ENCODE measurements around the gene PARVG.

PARVG gene

DNA sequence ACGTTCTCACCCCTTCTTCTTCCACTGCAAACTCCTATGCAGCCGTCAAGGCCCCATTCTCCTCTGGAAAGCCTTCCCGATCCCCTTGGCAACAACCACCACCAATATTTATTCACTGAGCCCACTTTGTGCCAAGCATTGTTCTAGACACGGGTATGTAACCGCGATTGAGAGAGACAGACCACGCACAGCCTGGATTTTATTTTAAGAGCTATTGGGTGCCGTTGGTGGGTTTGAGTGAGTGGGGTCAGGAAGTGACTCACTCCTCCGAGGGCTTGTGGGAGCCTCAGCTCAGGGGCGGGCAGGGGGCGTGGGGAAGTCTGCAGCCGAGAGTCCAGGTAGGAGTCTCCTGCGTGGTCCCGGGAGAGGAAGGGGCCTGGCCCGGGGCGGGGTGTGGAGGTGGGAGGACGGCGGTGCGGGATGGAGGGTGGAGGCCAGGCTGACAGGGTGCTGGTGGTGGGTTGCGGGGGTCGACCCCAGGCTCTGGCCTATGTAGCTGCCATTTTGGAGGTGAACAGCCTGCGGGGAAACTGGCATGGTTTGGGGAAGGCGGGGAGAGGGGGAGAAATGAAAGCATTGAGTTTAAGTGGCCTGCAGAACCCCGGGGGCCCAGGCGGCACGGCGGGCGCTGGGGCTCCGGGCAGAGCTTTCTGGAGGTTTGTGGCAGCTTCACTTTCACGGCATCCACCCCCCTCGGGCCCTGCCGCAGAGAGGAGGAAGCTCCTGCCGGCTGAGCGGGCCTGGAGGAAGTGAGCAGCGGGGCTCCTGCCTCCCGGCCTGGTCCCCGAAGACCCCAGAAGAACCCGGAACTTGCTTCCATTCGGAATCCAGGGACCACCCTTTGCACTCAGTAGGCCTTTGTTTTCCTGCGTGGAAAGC, 547 bp downstream of the PARVG start:
- DNase-seq (ENCODE audit: extremely low spot score): no peak
- TF ChIP-seq ARNT (IDR thresholded peaks at IDR 0.05): no peak
- TF ChIP-seq ZNF384 (IDR thresholded peaks at IDR 0.05): no peak
- TF ChIP-seq FOXK2 (IDR thresholded peaks at IDR 0.05): no peak
- ChIA-PET POLR2A (interaction anchor here (1.0 kb wide), 1 partner anchor 11 kb away, joined by 4 read pairs; no protein-coding TSS in a partner anchor), CTCF (no interaction called here)

DNA sequence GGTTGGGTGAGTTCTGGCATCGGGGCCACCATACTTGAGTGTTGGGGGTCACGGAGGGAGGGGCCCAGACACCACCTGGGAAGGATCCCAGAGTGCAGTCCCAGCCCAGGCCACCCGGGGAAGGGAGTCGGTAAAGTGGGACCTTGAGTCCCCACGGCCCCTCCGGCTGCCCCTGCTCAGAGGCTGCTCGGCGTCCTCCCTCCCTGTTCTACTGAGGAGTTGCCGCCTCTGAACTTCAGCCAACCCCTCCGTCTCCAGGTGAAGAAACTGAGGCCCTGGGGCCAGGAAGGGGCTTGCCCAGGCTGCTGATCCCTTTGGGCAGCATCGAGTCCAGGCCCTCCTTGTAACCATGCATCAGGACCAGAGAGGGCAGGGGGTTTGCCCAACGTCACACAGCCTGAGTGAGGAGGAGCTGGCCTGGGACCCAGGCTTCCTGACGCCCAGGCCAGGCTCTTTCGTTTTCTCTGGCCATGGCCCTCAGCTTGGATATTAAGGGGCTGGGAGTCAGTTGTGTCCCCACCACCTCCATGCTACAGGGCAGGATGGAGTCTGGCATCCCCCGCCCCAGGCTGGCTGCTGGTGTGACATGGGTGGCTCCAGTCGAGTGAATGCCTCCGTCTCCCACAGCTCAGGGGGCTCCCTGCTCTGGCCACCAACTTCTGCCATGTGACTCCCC, 1.3 kb downstream of the PARVG start:
- DNase-seq (ENCODE audit: extremely low spot score): no peak
- TF ChIP-seq L3MBTL2 (conservative IDR thresholded peaks at IDR 0.05): no peak
- no peak for TF ChIP-seq TARDBP (IDR thresholded peaks at IDR 0.05)
- no peak for TF ChIP-seq FOXK2 (IDR thresholded peaks at IDR 0.05)
- TF ChIP-seq BHLHE40 (IDR thresholded peaks at IDR 0.05; ENCODE audit: borderline replicate concordance): no peak
- no peak for TF ChIP-seq HDGF (IDR thresholded peaks at IDR 0.05; ENCODE audit: borderline replicate concordance)
- no peak for TF ChIP-seq ELF4 (IDR thresholded peaks at IDR 0.05)
- POLR2A ChIA-PET: no interaction called here
- CTCF ChIA-PET: no interaction called here

DNA sequence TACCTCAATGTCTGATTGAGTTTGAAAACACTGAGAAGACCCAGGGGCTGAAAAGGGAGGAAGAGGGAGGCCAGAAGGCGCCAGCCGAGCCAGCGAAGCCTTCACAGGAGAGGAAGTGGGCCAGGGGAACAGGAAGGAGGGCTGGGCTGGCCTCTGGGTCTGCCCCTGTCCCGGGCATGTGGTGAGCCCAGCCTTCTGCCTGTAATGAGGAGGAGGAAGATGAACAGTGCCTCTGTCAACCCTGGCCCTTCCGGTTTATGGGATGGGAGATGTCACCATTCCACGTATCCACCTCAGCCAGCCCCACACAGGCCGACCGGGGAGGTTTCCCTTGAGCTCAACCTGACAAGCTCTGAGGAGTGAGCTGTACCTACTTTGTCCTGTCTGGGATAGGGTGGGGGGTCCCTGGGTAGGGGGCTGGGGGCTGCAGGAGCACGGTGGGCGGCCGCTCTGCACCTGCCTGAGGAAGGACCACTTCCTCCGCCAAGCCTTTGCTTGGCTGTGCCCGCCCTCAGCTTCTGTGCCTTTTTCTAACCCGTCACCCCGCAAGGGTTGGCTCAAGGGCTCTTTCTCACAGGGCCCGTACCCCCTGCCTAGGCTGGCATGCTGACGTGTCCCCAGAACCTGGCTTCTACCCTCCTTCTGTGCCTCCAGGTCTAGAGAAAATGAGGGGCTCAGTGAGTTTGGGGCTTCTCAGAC, 2.0 kb downstream of the PARVG start:
- ChIA-PET POLR2A (no interaction called here), CTCF (no interaction called here)
- no peak for DNase-seq (ENCODE audit: extremely low spot score)
- TF ChIP-seq CTBP1 (IDR thresholded peaks at IDR 0.05; ENCODE audit: borderline replicate concordance) (no peak), TARDBP (IDR thresholded peaks at IDR 0.05) (no peak), FOXM1 (IDR thresholded peaks at IDR 0.05; ENCODE audit: borderline replicate concordance) (no peak), HDGF (IDR thresholded peaks at IDR 0.05; ENCODE audit: borderline replicate concordance) (no peak), ELF4 (IDR thresholded peaks at IDR 0.05) (no peak), LEF1 (IDR thresholded peaks at IDR 0.05; ENCODE audit: borderline replicate concordance) (no peak), FOXK2 (IDR thresholded peaks at IDR 0.05) (no peak), ARNT (IDR thresholded peaks at IDR 0.05) (no peak), SP1 (IDR thresholded peaks at IDR 0.05) (no peak), BHLHE40 (IDR thresholded peaks at IDR 0.05; ENCODE audit: borderline replicate concordance) (no peak), SUZ12 (IDR thresholded peaks at IDR 0.05) (no peak), L3MBTL2 (conservative IDR thresholded peaks at IDR 0.05) (no peak), NFRKB (IDR thresholded peaks at IDR 0.05) (no peak), ZNF384 (IDR thresholded peaks at IDR 0.05) (no peak)

DNA sequence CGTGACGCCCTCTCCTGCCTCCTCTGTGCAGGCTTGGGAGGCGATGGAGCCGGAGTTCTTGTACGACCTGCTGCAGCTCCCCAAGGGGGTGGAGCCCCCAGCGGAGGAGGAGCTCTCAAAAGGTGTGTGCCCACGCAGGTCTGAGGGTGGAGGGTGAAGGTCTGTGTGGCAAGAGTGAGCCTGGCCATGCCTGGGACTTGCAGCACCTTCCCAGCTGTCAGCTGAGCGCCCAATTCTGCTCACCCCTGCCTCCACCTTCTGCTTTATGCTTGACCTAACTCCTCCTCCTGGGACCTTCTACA, 2.5 kb downstream of the PARVG start:
- DNase-seq (ENCODE audit: extremely low spot score): no peak
- no peak for TF ChIP-seq TARDBP (IDR thresholded peaks at IDR 0.05)
- no peak for TF ChIP-seq FOXK2 (IDR thresholded peaks at IDR 0.05)
- TF ChIP-seq SP1 (IDR thresholded peaks at IDR 0.05): no peak
- no peak for TF ChIP-seq ELF4 (IDR thresholded peaks at IDR 0.05)
- TF ChIP-seq HDGF (IDR thresholded peaks at IDR 0.05; ENCODE audit: borderline replicate concordance): no peak
- TF ChIP-seq ZNF384 (IDR thresholded peaks at IDR 0.05): no peak
- TF ChIP-seq CTBP1 (IDR thresholded peaks at IDR 0.05; ENCODE audit: borderline replicate concordance): no peak
- TF ChIP-seq, protein P1, sequence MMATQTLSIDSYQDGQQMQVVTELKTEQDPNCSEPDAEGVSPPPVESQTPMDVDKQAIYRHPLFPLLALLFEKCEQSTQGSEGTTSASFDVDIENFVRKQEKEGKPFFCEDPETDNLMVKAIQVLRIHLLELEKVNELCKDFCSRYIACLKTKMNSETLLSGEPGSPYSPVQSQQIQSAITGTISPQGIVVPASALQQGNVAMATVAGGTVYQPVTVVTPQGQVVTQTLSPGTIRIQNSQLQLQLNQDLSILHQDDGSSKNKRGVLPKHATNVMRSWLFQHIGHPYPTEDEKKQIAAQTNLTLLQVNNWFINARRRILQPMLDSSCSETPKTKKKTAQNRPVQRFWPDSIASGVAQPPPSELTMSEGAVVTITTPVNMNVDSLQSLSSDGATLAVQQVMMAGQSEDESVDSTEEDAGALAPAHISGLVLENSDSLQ (IDR thresholded peaks at IDR 0.05): no peak
- no peak for TF ChIP-seq L3MBTL2 (conservative IDR thresholded peaks at IDR 0.05)
- POLR2A ChIA-PET: no interaction called here
- CTCF ChIA-PET: no interaction called here

DNA sequence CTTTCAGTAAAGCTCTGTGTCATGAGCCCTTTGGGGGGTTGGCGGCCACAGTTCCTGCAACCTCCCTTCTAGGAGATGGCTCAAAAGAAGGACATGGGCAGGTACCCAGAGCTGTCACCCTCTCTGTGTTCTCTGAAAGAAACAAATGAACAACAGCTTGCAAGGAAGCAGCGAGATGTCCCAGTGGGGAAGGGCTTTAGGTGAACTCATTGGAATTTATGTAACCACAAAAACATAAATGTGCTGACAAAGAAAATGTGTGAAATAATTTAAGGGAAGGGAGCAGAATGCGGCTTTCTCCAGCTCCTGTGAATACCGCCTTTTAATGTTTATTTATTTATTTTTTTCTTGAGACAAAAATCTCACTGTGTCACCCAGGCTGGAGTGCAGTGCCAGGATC, 3.3 kb downstream of the PARVG start:
- CTCF ChIA-PET: no interaction called here
- POLR2A ChIA-PET: no interaction called here
- no peak for DNase-seq (ENCODE audit: extremely low spot score)
- no peak for TF ChIP-seq FOXK2 (IDR thresholded peaks at IDR 0.05)

DNA sequence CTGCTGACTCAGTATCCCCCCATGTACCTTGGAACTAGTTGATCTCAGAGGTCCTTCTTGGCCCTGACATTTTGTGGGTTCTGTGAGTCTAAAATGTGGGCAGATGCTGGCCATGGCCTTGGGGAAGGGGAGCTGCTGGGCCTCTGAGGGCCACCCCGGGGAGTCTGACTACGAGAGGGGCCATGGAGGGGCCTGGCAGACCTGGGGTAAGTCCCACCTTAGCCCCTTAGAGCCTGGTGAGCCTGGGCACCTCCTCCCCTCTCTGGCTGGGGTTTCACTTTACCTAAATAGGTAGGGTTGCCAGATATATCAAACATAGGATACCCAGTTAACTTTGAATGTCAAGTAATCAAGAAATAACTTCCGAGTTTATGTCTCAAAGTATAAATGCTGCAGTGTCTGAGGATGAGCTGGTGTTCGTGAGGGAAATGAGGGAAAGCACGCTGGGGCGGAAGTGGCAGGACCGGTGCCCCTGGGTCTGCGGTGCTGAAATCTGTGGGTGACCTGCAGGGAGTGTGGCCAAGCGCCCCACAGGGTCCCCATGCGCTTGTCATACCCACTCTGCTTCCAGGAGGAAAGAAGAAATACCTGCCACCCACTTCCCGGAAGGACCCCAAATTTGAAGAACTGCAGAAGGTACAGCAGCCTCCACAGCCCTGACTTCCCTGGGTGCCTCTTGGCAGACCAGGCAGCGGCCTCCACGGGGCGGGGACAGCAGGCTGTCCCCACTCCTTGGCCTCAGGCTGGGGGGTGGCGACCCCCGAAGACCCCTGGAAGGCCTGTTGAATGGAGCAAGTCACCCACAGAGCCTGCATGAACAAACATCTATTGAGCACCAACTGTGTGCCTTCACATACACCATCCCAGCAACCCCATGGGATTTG, 4.8 kb downstream of the PARVG start:
- no peak for DNase-seq (ENCODE audit: extremely low spot score)
- POLR2A ChIA-PET: no interaction called here
- TF ChIP-seq HDGF (IDR thresholded peaks at IDR 0.05; ENCODE audit: borderline replicate concordance) (no peak), ELF4 (IDR thresholded peaks at IDR 0.05) (no peak), ARNT (IDR thresholded peaks at IDR 0.05) (no peak)
- CTCF ChIA-PET: no interaction called here

DNA sequence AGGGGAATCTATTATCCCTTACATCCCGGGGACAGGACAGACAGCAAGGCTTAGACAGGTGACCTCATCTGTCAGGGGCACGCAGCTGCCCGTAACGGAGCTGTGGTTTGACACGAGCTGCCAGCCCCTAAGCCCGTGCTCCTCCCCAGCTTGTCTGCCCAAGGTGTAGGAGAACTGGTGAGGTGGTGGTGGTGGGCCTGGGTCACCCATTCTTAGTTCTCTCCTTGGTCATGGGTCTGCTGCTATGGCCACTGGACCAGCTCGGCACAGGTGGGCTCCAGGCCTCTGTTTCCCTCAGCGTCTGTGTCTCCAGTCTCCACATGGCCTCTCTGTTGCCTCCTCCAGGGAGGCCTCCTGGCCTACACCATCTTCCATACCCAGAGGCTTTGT, 5.4 kb downstream of the PARVG start:
- ChIA-PET POLR2A (no interaction called here), CTCF (no interaction called here)
- DNase-seq (ENCODE audit: extremely low spot score): no peak
- TF ChIP-seq L3MBTL2 (conservative IDR thresholded peaks at IDR 0.05) (no peak), FOXK2 (IDR thresholded peaks at IDR 0.05) (no peak), ZNF384 (IDR thresholded peaks at IDR 0.05) (no peak), SP1 (IDR thresholded peaks at IDR 0.05) (no peak), HDGF (IDR thresholded peaks at IDR 0.05; ENCODE audit: borderline replicate concordance) (no peak), LEF1 (IDR thresholded peaks at IDR 0.05; ENCODE audit: borderline replicate concordance) (no peak), FOXA1 (IDR thresholded peaks at IDR 0.05) (no peak), ARNT (IDR thresholded peaks at IDR 0.05) (no peak), CTBP1 (IDR thresholded peaks at IDR 0.05; ENCODE audit: borderline replicate concordance) (no peak), BHLHE40 (IDR thresholded peaks at IDR 0.05; ENCODE audit: borderline replicate concordance) (no peak), SUZ12 (IDR thresholded peaks at IDR 0.05) (no peak), FOXM1 (IDR thresholded peaks at IDR 0.05; ENCODE audit: borderline replicate concordance) (no peak), ELF4 (IDR thresholded peaks at IDR 0.05) (no peak), TARDBP (IDR thresholded peaks at IDR 0.05) (no peak), NFRKB (IDR thresholded peaks at IDR 0.05) (no peak)
- TF ChIP-seq, protein P1 (IDR thresholded peaks at IDR 0.05): no peak

Measured in HEK293T (cell line).